Ovary (tissue), 3 donors: ENCODE measurements around the gene TOP1.

Experiments
- CTCF ChIP-seq, 3 donors: fragments of 450-650 bp in 2 of 3; fragments of 200-600 bp in 1 of 3; IDR thresholded peaks; one replicate each; pipeline versions ENCODE4 v1.5.1 to v1.8.0; 2016 to 2022; ENCODE audit warnings: antibody characterized with exemption in 3 of 3, mild to moderate bottlenecking in 1 of 3
- POLR2A ChIP-seq: fragments of 450-650 bp; IDR thresholded peaks from one replicate; pipeline ENCODE4 v1.6.1; 2017; ENCODE audit warnings: antibody characterized with exemption, mild to moderate bottlenecking, moderate library complexity
- donor health status: DM: no; HTN: no; CAD: no.

GRCh38 chr20:41023549-41023948 lies 5.1 kb upstream of the TOP1 start:
- no peak for TF ChIP-seq CTCF (IDR thresholded peaks at IDR 0.05)
- TF ChIP-seq POLR2A: no peak
